HG03103 (cell line): ENCODE measurements around the gene IL23A.
A peak's percentile ranks its signal among the peaks of the same experiment; 100 is the strongest.
"Not testable (repeated sequence)": the region's sequence is repeated elsewhere in the genome, so short reads cannot be mapped to it uniquely, and the experiment has no call there.

Source experiments
- ATAC-seq: cut with Tn5 transposase; IDR thresholded peaks from one replicate; pipeline ENCODE4 v1.9.1; 2021; ENCODE audit warnings: low read depth; ENCODE audit not compliant: unreplicated experiment

The IL23A gene

GRCh38 chr12:56338308-56339157 lies at the start of gene IL23A:
TSS of gene IL23A (plus strand) at chr12:56338884. CDS start at chr12:56339045, 161 bp downstream.
- ATAC-seq = no peak

DNA sequence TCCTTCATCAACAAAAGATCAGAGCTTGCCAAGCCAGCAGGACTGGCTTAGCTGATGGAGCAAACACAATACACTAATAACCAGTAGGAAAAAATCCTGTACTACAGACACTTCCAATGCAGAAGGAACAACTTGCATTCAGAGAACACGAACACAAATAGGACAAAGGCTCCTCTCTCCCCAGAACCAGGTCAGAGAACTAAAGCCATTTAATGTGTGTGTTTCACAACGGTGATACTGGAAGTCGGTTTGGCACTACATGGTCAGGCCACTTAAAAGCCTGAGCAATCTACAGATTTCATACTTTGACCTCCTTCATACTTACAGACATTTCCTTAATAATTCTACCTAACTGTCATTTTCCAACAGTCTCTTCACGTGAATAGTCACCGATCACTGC lies 44.9 kb upstream of the IL23A start:
- ATAC-seq = no peak

DNA sequence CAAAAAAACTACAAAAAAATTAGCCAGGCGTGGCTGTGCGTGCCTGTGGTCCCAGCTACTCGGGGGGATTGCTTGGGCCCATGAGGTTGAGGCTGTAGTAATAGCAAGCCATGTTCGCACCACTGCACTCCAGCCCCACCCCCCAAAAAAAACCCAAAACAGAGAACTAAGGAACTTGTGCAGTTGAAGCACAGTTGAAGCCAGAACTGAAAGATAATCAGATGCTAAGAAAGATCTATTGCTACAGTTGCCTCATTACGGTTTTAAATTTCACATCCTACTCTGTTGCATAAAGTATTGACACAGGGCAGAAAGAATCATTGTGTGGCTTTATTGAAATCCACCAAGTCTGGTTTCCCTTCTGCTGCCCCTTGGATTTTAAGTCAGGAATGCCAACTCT lies 42.4 kb upstream of the IL23A start:
- no peak for ATAC-seq

DNA sequence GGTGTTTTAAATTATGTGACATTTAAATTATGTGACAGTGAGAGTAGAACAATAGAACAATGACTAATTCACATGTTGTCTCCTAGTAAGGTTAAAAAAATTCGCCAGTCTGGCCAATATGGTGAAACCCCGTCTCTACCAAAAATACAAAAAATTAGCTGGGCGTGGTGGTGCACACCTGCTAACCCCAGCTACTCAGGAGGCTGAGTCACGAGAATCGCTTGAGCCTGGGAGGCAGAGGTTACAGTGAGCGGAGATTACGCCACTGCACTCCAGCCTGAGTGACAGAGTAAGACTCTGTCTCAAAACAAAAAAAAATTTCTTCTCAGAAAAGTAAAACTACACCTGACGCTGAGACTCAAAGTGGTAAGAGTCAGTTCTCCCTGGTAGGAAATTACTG lies 41.3 kb upstream of the IL23A start:
- ATAC-seq = no peak

- ATAC-seq = no peak
These were observed 39.9 kb upstream of the IL23A start for GRCh38 chr12:56298828-56299227.

- no peak for ATAC-seq
These were observed 39.3 kb upstream of the IL23A start for GRCh38 chr12:56299308-56299852.

- ATAC-seq = peak; percentile 90
These were observed 38.6 kb upstream of the IL23A start, which contains the start of gene CS for GRCh38 chr12:56299853-56300643. TSS of gene CS (minus strand) at chr12:56300330. CDS start at chr12:56300201, 129 bp downstream.

DNA sequence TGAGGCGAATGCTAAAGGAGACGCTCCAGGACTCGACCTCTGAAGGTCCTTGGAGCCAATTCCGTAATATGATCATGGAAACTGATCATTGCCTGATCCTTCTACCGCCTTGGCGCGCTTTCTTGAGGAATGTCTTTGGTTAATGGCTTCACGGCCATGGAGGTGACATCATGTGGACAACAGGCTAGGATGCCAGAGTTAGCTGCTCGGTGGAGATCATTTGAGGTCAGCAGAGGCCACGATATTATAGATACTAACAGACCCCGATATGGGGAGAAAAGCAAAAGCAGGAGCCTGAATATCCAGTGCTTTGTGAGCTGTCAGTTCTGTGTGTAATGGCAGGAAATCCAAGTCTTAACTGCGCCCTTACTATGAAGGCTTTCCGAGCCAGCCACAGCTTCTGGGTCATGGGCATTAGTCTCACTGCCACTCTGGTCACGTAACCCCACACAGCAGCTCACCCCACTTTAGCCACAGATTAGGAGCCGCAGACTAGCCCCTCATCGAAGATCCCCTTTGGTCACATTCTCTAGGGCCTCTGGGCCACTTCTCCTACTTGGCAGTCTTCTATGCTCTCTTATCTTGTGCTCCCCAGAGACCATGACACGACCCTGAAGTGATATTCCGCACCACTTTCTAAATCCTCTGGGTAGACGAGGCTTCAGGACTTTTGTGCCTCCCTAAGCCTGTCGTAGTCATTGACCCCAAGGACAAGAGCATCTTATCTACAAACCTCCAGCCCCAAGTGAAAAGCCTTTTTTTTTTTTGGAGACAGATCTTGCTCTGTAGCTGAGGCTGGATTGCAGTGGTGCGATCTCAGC lies 37.8 kb upstream of the IL23A start:
- ATAC-seq = no peak

DNA sequence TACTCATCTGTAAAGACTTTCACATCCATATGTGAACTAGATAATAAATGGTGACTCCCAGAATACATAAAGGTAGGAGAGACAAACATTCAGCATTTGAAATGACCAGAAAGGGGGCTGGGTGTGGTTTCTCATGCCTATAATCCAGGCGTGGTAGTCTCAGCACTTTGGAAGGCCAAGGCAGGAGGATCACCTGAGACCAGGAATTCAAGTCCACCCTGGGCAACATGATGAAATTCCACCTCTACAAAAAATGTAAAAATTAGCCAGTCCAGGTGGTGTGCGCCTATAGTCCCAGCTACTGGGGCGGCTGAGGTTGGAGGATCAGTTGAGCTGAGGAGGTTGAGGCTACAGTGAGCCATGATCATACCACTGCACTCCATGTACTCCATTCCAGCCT lies 34.4 kb upstream of the IL23A start:
- no peak for ATAC-seq

GRCh38 chr12:56304872-56305590 lies 33.7 kb upstream of the IL23A start:
- no peak for ATAC-seq

DNA sequence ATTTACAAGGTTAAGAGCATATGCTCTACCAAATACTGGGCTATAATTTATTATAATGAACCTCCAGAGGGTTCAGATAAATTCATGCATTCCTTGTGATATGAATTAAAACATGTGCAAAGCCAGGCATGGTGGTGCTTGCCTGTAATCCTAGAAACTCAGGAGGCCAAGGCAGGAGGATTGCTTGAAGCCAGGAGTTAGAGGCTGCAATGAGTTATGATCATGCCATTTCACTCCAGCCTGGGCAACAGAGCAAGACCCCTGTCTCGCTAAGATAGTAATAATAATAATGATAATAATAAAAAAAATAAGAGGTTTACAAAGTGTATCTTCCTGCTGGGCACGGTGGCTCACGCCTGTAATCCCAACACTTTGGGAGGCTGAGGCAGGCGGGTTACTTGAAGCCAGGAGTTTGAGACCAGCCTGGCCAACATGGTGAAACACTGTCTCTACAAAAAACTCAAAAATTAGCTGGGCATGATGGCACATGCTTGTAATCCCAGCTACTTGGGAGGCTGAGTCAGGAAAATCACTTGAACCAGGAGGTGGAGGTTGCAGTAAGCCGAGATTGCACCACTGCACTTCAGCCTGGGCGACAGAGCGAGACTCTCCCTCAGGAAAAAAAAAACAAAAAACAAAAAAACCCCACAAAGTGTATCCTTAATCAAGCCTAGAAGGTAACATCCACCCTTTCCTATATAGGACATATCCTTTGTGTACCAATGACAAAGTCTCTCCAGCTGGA lies 31.3 kb upstream of the IL23A start:
- no peak for ATAC-seq

DNA sequence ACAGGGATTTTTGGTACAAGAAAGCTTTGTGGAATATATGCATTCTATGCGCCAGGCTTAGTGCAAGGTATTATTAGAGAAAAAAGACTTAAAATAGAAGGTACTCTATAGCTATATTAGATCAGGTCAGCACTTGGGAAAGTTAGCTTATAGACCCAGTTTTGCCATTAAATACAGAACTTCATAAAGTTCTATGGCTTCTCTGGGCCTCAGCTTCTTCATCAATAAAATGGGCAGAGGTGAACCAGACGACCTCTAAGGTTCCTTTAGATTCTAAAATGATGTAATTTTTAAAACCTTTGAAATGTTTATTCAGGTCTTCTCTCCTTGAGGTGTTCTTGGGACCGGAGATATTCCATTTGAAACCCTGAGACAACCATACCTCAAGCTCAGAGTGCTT lies 30.0 kb upstream of the IL23A start:
- ATAC-seq = no peak

DNA sequence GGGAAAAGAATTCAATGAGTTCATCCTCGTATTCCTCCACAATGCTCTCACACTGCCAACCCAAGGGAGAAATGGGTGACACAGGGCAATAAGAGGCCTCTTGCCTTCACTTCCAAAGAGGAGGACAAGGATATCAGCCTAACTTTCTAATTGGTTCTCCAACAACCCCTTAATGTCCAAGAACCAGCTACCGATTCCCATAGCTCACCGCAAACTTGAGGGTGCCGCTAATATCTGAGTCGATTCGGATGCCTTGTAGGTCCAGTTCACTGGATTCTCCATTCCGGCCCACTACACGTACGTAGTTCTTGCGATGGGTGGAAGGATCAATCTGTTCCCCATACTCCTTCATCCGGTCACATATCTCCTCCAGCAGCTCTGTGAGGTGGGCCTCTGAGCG lies 27.7 kb upstream of the IL23A start:
- ATAC-seq = no peak

- ATAC-seq = no peak
These were observed 23.4 kb upstream of the IL23A start for GRCh38 chr12:56315249-56315621.

DNA sequence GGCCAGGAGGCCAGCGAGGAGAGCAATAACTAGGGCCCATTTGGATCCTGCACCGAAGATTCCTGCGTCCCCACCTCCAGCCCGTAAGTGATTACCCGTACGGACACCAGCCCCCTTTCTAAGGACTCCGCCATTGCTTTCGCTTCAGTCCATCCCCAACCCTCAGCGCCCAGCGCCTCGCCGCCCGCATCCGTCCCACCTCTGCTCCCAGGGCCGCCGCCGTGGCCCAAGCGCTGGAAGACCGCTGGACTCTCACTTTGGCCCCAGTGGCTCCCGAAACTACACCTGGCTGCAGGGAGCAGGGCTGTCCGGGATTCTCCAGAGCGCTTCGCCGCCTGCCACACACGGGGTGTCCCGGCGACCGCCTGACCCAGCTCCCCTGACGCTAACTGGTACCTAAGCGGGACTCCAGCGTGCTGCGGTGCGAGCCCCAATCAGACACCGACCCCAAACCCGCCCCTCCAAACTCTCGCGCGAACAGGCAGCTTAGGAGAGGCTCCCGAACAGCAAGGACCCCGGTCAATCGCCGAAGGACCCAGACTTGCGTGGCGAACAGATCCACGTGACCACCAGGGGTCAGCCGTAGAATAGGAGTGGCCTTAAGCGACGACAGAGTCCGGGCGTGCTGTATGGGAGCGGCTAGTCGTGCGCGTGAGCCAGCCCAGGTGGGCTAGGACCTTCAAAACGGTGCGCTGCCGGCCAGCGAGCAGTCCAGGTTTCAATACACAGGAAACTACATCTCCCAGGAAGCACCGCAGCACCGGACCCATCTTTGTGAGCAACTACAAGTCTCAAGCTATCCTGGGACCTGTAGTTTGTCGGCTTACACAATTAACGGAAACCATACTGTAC lies 22.8 kb upstream of the IL23A start, which contains the start of gene CNPY2:
Gene CNPY2 (minus strand): TSS at position 367 of the 852 bp plus-strand sequence. CDS start 771 bp downstream, outside the sequence.
- peak; percentile 85 for ATAC-seq

- ATAC-seq = no peak
These were observed 21.0 kb upstream of the IL23A start for GRCh38 chr12:56317675-56318074.

DNA sequence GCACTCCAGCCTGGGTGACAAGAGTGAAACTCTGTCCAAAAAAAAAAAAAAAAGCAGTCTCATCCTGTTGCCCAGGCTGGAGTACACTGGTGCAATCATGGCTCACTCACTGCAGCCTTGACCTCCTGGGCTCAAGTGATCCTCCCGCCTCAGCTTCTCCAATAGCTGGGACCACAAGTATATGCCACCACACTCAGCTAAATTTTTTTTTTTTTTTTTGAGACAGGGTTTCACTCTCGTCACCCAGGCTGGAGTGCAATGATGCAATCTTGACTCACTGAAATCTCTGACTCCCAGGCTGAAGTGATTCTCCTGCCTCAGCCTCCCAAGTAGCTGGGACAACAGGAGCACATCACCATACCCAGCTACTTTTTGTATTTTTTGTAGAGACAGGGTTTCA lies 17.7 kb upstream of the IL23A start:
- no peak for ATAC-seq

DNA sequence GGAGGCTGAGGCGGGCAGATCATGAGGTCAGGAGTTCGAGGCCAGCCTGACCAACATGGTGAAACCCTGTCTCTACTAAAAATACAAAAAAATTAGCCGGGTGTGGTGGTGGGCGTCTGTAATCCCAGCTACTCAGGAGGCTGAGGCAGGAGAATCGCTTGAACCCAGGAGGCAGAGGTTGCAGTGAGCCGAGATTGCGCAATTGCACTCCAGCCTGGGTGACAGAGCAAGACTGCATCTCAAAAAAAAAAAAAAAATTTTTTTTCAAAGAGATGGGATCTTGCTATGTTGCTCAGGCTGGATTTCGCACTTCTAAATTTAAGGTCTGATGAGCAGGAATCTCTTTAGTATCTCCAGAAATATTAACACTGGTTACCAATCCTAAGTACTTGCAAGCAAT lies 17.1 kb upstream of the IL23A start:
- ATAC-seq = not testable (repeated sequence)
